Transverse colon (tissue), 4 donors: ENCODE data around the gene NR5A2. TPM values are rescaled to one million over a fixed set of nuclear protein-coding genes. Genes with fewer than 3 reads are reported as not detected.

Experiments
- DNase-seq: peaks from one replicate; pipeline ENCODE4 v3.0.0-alpha.2; 2019
- H3K27ac ChIP-seq, 4 donors: fragments of 200-600 bp; sonication (generic); 2 replicates each; pipeline ENCODE4 v1.5.1; 2016 to 2018; ENCODE audit warnings: inconsistent platforms in 4 of 4
- H3K27me3 ChIP-seq: fragments of 200-600 bp; sonication (generic); 2 replicates; pipeline ENCODE4 v1.5.1; 2017; ENCODE audit warnings: inconsistent platforms
- H3K36me3 ChIP-seq, 4 donors: fragments of 200-600 bp; sonication (generic); 2 replicates each; pipeline ENCODE4 v1.5.1; 2017 to 2019; ENCODE audit warnings: inconsistent platforms in 4 of 4
- H3K4me1 ChIP-seq, 4 donors: fragments of 200-600 bp; sonication (generic); 2 replicates each; pipeline ENCODE4 v1.5.1; 2017 to 2020; ENCODE audit warnings: inconsistent platforms in 4 of 4
- H3K4me3 ChIP-seq, 4 donors: fragments of 200-600 bp; sonication (generic); 1 replicate in 1 of 4; 2 replicates in 3 of 4; pipeline versions ENCODE4 v1.5.1 to v1.6.1; 2017 to 2019; ENCODE audit warnings: inconsistent platforms in 4 of 4
- H3K9me3 ChIP-seq, 2 donors: fragments of 200-600 bp; sonication (generic); 2 replicates each; pipeline ENCODE4 v1.5.1; 2017 to 2019; ENCODE audit warnings: inconsistent platforms in 2 of 2
- EP300 ChIP-seq: sonication (generic); formaldehyde crosslinking; IDR thresholded peaks from one replicate; pipeline ENCODE4 v1.6.1; 2017; ENCODE audit warnings: antibody characterized with exemption, low read depth
- POLR2A ChIP-seq: fragments of 450-650 bp; IDR thresholded peaks from one replicate; pipeline ENCODE4 v1.6.1; 2016; ENCODE audit warnings: antibody characterized with exemption, mild to moderate bottlenecking, moderate library complexity
- POLR2AphosphoS5 ChIP-seq, 3 donors: sonication (generic); formaldehyde crosslinking; IDR thresholded peaks; one replicate each; pipeline ENCODE4 v1.6.1; 2016; ENCODE audit warnings: antibody characterized with exemption in 3 of 3
- WGBS, 2 donors: methylation state at CpG; one replicate each; pipeline ENCODE4 v1.1.5; 2018; ENCODE audit warnings: low coverage in 1 of 2; 5-methylcytosine and 5-hydroxymethylcytosine counted together
- in situ Hi-C, 4 donors: fragments of 200-750 bp; cut with MboI; loops; one replicate each; pipeline versions ENCODE4 v1.15.0 to v1.15.1; 2017; ENCODE audit warnings: low sequenced_read_pairs in 3 of 4, low pct_ligation_motif_present in 1 of 4, low pct_unique_long_range_greater_than_20kb in 1 of 4
- intact Hi-C: fragments of 100-400 bp; cut with DNase I; formaldehyde crosslinking; loops from one replicate; pipeline ENCODE4 v1.15.1; 2023; ENCODE audit warnings: low total_unique reads
- total RNA-seq, 4 donors: library from RNA; depleted of rRNA; stranded (reverse); fragments of >200 nt; gene quantifications; one replicate each; pipeline ENCODE4 v1.1.0, GENCODE V29; 2016
- TF ChIP-seq, protein P1 (sequence below), 5 experiments: fragments of 200-600 bp in 3 of 5; fragments of 450-650 bp in 2 of 5; sonication (generic) in 3 of 5; IDR thresholded peaks; 1 replicate in 2 of 5; 2 replicates in 3 of 5; pipeline ENCODE4 v1.5.1; 2016 to 2017; ENCODE audit warnings: antibody characterized with exemption in 5 of 5, inconsistent platforms in 3 of 5, mild to moderate bottlenecking in 2 of 5, moderate library complexity in 1 of 5

The NR5A2 gene
- total RNA-seq, 4 donors from 2014 or later = 75.4 to 92.6 (median 85.4) TPM

DNA sequence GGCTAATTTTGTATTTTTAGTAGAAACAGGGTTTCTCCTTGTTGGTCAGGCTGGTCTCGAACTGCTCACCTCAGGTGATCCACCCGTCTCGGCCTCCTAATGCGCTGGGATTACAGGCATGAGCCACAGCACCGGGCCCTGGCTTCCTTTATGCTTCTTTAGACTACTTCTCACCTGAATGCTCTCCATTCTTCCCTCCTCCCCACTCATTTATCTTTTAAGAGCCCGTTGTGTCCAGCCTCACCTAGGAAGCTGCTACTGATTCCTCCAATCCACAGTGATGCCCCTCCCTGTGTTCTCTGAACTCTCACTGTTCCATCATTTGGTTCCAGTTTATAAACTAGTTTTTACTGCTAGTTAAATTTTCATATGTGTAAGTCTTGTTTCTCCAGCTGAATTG is 44.9 kb upstream of the NR5A2 start:
- Histone ChIP-seq H3K4me3 (no peak overlapping the region), H3K27ac (peak overlapping the region; percentile 57 to 70 (median 65)), H3K36me3 (no peaks in the 10 kb centered on the region), H3K27me3 (no peaks in the 10 kb centered on the region), H3K4me1 (peaks cover 0 to 3% (median 0%) of the 10 kb centered on the region in 4 donors), H3K9me3 (no peaks in the 10 kb centered on the region)
- intact Hi-C loops (no loop called here), in situ Hi-C loops (no loop called here)
- peak; percentile 49 for DNase-seq
- 45 to 71% methylated on average over 5 to 6 of the region's 6 CpGs for WGBS, 2 donors
- no peak for TF ChIP-seq EP300

DNA sequence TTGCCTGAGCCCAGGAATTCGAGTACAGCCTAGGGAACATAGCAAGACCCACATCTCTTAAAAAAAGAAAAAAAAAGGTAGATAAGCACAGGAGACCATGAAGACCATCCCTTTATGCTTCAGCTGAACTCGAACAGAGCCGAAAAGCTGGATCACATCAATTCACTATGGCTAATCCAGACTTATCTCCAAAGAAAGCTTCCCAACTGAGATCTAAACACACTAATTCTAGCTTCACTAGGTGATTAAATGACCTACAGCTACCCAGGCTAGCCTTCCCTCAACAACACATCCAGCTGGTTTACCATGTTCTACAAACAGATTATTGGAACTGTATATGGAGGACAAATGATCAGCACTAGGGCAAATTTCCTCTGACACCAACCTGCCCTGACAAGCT is 44.0 kb upstream of the NR5A2 start:
- TF ChIP-seq POLR2AphosphoS5 (IDR thresholded peaks at IDR 0.05) (no peak), POLR2A (no peak), EP300 (no peak)
- TF ChIP-seq, protein P1, sequence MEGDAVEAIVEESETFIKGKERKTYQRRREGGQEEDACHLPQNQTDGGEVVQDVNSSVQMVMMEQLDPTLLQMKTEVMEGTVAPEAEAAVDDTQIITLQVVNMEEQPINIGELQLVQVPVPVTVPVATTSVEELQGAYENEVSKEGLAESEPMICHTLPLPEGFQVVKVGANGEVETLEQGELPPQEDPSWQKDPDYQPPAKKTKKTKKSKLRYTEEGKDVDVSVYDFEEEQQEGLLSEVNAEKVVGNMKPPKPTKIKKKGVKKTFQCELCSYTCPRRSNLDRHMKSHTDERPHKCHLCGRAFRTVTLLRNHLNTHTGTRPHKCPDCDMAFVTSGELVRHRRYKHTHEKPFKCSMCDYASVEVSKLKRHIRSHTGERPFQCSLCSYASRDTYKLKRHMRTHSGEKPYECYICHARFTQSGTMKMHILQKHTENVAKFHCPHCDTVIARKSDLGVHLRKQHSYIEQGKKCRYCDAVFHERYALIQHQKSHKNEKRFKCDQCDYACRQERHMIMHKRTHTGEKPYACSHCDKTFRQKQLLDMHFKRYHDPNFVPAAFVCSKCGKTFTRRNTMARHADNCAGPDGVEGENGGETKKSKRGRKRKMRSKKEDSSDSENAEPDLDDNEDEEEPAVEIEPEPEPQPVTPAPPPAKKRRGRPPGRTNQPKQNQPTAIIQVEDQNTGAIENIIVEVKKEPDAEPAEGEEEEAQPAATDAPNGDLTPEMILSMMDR (IDR thresholded peaks at IDR 0.05) = no peak
- Histone ChIP-seq H3K27ac (peak overlapping the region in 3 of 4 donors; percentile 63 to 70 (median 67)), H3K4me1 (peaks cover 0 to 3% (median 0%) of the 10 kb centered on the region in 4 donors), H3K4me3 (no peak overlapping the region), H3K27me3 (no peaks in the 10 kb centered on the region), H3K36me3 (no peaks in the 10 kb centered on the region), H3K9me3 (no peaks in the 10 kb centered on the region)
- in situ Hi-C loops (no loop called here), intact Hi-C loops (no loop called here)
- no peak for DNase-seq
- WGBS, 2 donors = 83 to 90% methylated on average over 3 of the region's 3 CpGs

GRCh38 chr1:199995096-199995685 is 32.3 kb upstream of the NR5A2 start:
- in situ Hi-C loops = no loop called here
- H3K27me3 ChIP-seq = no peaks in the 10 kb centered on the region
- 31 to 34% methylated on average over 2 to 3 of the region's 3 CpGs for WGBS, 2 donors

DNA sequence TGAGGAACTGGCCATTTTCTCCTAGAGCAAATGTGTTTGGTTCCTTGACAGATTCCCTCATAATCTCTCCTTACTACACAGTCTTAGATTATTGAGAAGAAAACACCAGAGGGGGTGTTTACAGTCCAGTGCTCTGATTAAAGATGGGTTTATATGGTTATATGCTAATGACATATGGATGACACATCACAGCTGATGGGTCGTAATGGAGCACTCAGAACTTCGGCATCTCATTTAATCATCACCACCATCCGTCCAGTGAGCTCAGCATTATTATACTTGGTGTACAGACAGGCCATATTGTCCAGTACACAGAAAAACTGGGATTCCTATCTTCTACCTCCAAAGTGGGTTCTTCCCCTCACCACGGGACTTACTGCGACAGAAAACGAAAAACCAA is 22.3 kb upstream of the NR5A2 start:
- intact Hi-C loops (no loop called here), in situ Hi-C loops (no loop called here)
- H3K27me3 ChIP-seq = no peaks in the 10 kb centered on the region
- no peak overlapping the region for H3K27ac ChIP-seq
- TF ChIP-seq EP300 (no peak), POLR2AphosphoS5 (IDR thresholded peaks at IDR 0.05) (no peak), POLR2A (no peak)
- TF ChIP-seq, protein P1 (IDR thresholded peaks at IDR 0.05) = no peak
- no peak overlapping the region for H3K4me3 ChIP-seq
- H3K4me1 ChIP-seq = no peaks in the 10 kb centered on the region
- DNase-seq = no peak
- WGBS, 2 donors = 80 to 94% methylated on average over 3 to 6 of the region's 6 CpGs
- H3K36me3 ChIP-seq = no peaks in the 10 kb centered on the region
- no peaks in the 10 kb centered on the region for H3K9me3 ChIP-seq

More at GRCh38 chr1:199995096-199995685, 32.3 kb upstream of the NR5A2 start:
- Histone ChIP-seq H3K27ac (peak overlapping the region; percentile 34 to 62 (median 56)), H3K4me1 (peaks cover 0 to 10% (median 9%) of the 10 kb centered on the region in 4 donors), H3K9me3 (no peaks in the 10 kb centered on the region), H3K4me3 (no peak overlapping the region), H3K36me3 (no peaks in the 10 kb centered on the region)
- DNase-seq = no peak
- TF ChIP-seq, protein P1 (IDR thresholded peaks at IDR 0.05) = no peak
- TF ChIP-seq POLR2A (no peak), POLR2AphosphoS5 (IDR thresholded peaks at IDR 0.05) (no peak), EP300 (no peak)
- intact Hi-C loops = no loop called here

GRCh38 chr1:200006711-200007110 is 20.8 kb upstream of the NR5A2 start:
- no peak for TF ChIP-seq POLR2A
- TF ChIP-seq EP300 = no peak
- TF ChIP-seq, protein P1 (IDR thresholded peaks at IDR 0.05) = no peak
- TF ChIP-seq POLR2AphosphoS5 (IDR thresholded peaks at IDR 0.05) = no peak
- 57 to 63% methylated on average over 3 of the region's 3 CpGs for WGBS, 2 donors
- Histone ChIP-seq H3K4me1 (no peaks in the 10 kb centered on the region), H3K4me3 (no peak overlapping the region), H3K27ac (no peak overlapping the region), H3K27me3 (no peaks in the 10 kb centered on the region), H3K9me3 (no peaks in the 10 kb centered on the region), H3K36me3 (no peaks in the 10 kb centered on the region)
- in situ Hi-C loops (no loop called here), intact Hi-C loops (no loop called here)
- no peak for DNase-seq
